MCF 10A (cell line): ENCODE data around the gene PHF21A. TPM values are rescaled to one million over a fixed set of nuclear protein-coding genes. Genes with fewer than 3 reads are reported as not detected.

Experiments
- BruUV-seq: library from RNA; stranded (reverse); fragments of 400-500 nt; replicated peaks from 2 replicates; lab custom pipeline; 2021; lab: Mats Ljungman, UMichigan
- CTCF ChIA-PET: fragments of 300-600 bp; sonication (Branson Sonifier 250); formaldehyde crosslinking; extraction: SDS; loops from one replicate; lab custom pipeline; 2021; ENCODE audit warnings: antibody characterized with exemption, inconsistent platforms; lab: Yijun Ruan, JAX
- POLR2A ChIA-PET: fragments of 300-600, 350-650 bp; sonication (Branson Sonifier 250); formaldehyde crosslinking; extraction: SDS; loops from one replicate; lab custom pipeline; 2020; ENCODE audit warnings: antibody characterized with exemption, inconsistent platforms; lab: Yijun Ruan, JAX
- DNase-seq: peaks from one replicate; pipeline ENCODE4 v3.0.0-alpha.2; 2018; ENCODE audit not compliant: unreplicated experiment
- H3K27ac Mint-ChIP-seq: one replicate; pipeline ENCODE4 v1.8.0; 2022; ENCODE audit warnings: mild to moderate bottlenecking, low read depth, mixed read lengths; ENCODE audit not compliant: unreplicated experiment
- H3K27me3 Mint-ChIP-seq: one replicate; pipeline ENCODE4 v1.8.0; 2022; ENCODE audit warnings: mixed read lengths; ENCODE audit not compliant: insufficient read depth, unreplicated experiment
- H3K36me3 Mint-ChIP-seq: one replicate; pipeline ENCODE4 v1.8.0; 2022; ENCODE audit warnings: mild to moderate bottlenecking, moderate library complexity, mixed read lengths; ENCODE audit not compliant: insufficient read depth, unreplicated experiment
- H3K4me1 Mint-ChIP-seq: one replicate; pipeline ENCODE4 v1.8.0; 2022; ENCODE audit warnings: mixed read lengths; ENCODE audit not compliant: insufficient read depth, unreplicated experiment
- H3K4me3 Mint-ChIP-seq: one replicate; pipeline ENCODE4 v1.8.0; 2022; ENCODE audit warnings: mild to moderate bottlenecking, moderate library complexity, mixed read lengths; ENCODE audit not compliant: unreplicated experiment
- H3K9me3 Mint-ChIP-seq: one replicate; pipeline ENCODE4 v1.8.0; 2022; ENCODE audit warnings: mixed read lengths; ENCODE audit not compliant: unreplicated experiment
- intact Hi-C: fragments of 100-400 bp; cut with micrococcal nuclease; formaldehyde crosslinking; loops from 2 replicates; pipeline ENCODE4 v1.14.1; 2022
- total RNA-seq: library from RNA; stranded (reverse); gene quantifications from 2 replicates; pipeline ENCODE4 v1.2.3, GENCODE V29; 2022
- TF ChIP-seq, protein P1 (sequence below): fragments of 200-600 bp; IDR thresholded peaks from one replicate; pipeline ENCODE4 v1.8.0; 2022; ENCODE audit warnings: antibody characterized with exemption, mild to moderate bottlenecking; ENCODE audit not compliant: unreplicated experiment

The PHF21A gene
- total RNA-seq, 1 experiment from 2014 or later = 37.6 TPM

DNA sequence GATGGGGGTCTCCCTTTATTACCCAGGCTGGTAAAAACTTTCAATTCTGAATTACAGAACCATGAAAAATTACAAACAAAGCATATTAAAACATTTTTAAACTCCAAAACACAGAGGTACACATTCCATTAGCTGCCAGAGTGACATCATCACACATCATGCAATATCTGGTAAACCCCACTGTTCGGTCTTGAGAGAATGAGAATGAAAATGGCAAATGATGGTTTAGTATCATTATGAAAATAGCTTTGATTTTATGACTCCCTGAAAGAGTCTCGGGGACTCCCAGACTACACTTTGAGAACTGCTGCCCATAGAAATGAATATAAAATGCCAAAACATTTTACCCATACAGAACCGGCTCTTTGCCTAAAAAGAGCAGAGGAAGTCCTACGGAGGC, 180.0 kb downstream of the PHF21A start:
- DNase-seq = no peak
- CTCF ChIA-PET = interaction anchor here (1.0 to 1.5 kb wide), 3 partner anchors 23 to 69 kb away, joined by 3 to 4 read pairs (median 3); no protein-coding TSS in a partner anchor
- Mint-ChIP-seq H3K27ac (no peak overlapping the region), H3K4me1 (no peaks in the 10 kb centered on the region), H3K4me3 (no peak overlapping the region), H3K9me3 (no peaks in the 10 kb centered on the region), H3K27me3 (no peaks in the 10 kb centered on the region), H3K36me3 (peaks cover 56% of the 10 kb centered on the region)
- BruUV-seq = no TSS peak
- intact Hi-C loops = no loop called here
- TF ChIP-seq, protein P1, sequence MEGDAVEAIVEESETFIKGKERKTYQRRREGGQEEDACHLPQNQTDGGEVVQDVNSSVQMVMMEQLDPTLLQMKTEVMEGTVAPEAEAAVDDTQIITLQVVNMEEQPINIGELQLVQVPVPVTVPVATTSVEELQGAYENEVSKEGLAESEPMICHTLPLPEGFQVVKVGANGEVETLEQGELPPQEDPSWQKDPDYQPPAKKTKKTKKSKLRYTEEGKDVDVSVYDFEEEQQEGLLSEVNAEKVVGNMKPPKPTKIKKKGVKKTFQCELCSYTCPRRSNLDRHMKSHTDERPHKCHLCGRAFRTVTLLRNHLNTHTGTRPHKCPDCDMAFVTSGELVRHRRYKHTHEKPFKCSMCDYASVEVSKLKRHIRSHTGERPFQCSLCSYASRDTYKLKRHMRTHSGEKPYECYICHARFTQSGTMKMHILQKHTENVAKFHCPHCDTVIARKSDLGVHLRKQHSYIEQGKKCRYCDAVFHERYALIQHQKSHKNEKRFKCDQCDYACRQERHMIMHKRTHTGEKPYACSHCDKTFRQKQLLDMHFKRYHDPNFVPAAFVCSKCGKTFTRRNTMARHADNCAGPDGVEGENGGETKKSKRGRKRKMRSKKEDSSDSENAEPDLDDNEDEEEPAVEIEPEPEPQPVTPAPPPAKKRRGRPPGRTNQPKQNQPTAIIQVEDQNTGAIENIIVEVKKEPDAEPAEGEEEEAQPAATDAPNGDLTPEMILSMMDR = no peak
- POLR2A ChIA-PET = interaction anchor here (0.7 to 1.1 kb wide), 3 partner anchors 9 to 23 kb away, joined by 3 to 4 read pairs (median 4); partner anchors contain the start of gene PEX16

DNA sequence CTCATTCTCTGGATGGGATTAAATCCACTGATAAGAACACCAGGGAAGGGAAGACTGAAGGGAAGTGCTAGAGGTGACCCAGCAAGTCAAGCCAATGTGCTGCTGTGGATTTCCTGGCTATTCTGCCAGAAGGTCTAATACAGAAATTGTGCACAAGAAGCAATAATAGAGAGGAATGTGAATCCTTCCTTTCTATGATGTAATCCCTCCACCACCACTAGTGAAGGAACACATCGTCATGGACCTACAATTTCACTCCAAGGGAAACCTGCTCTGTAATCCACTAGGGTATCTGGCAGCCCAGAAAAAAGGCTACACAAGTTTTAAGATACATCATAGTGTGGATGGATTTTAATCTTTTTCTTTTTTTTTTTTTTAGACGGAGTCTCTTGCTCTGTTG, 181.4 kb downstream of the PHF21A start:
- Mint-ChIP-seq H3K9me3 (no peaks in the 10 kb centered on the region), H3K4me1 (no peaks in the 10 kb centered on the region), H3K36me3 (peaks cover 56% of the 10 kb centered on the region)

DNA sequence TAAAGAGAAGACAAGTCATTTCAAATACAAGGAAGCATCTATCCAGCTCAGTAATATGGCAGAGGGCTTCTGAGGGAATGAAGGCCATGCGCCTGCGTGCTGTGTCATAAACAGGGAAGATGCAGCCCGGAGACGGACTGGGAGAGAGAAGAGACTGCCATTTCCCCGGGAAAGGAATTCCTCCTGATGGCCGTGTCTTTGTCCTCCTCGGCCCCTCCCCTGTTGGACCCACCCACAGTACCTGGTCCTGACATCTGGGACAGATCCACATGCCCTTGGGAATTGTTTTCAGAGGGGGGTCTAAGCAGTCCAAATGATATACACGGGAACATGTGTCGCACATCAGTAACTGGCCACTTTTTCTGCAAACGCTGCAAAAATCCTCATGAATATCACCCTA, 183.3 kb downstream of the PHF21A start:
- DNase-seq = no peak
- BruUV-seq = no TSS peak
- Mint-ChIP-seq H3K4me1 (no peaks in the 10 kb centered on the region), H3K36me3 (peaks cover 59% of the 10 kb centered on the region), H3K4me3 (no peak overlapping the region), H3K27ac (no peak overlapping the region), H3K9me3 (no peaks in the 10 kb centered on the region), H3K27me3 (no peaks in the 10 kb centered on the region)
- POLR2A ChIA-PET = no interaction called here
- CTCF ChIA-PET = no interaction called here
- intact Hi-C loops = no loop called here
- TF ChIP-seq, protein P1 = no peak

More for the DNA sequence above, 181.4 kb downstream of the PHF21A start:
- DNase-seq = no peak
- Mint-ChIP-seq H3K27ac (no peak overlapping the region), H3K4me3 (no peak overlapping the region), H3K27me3 (no peaks in the 10 kb centered on the region)
- intact Hi-C loops = no loop called here
- ChIA-PET CTCF (interaction anchor here (0.6 kb wide), 1 partner anchor 84 kb away, joined by 3 read pairs; no protein-coding TSS in a partner anchor), POLR2A (no interaction called here)
- BruUV-seq = no TSS peak
- TF ChIP-seq, protein P1 = no peak

DNA sequence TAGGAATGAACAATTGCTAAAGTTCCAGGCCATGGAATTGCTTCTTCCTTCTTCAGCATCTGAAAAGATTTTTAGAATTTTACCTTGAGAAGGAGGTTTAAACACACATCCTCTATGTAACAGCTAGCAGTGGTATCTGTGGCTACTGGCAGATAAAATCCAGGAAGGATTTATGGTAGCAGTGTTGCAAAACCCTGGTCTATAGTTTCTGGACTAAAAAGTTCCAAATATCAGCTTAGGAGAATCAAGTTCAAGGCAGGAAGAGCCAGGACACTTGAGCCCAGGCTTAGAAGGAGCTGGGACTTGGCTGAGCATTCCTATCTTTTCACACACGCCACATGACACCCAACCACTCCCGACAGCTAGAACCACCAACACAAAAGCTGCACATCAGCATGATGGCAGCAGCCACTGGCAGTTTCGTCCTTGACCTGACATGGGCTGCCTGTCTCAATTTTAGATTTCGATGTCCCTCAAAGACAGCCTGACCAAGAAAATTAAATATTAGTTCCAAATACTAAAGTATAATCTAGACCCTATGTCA, 184.7 kb downstream of the PHF21A start:
- DNase-seq = no peak
- ChIA-PET POLR2A (interaction anchor here (1.1 to 1.5 kb wide), 2 partner anchors 15 to 19 kb away, joined by 3 to 6 read pairs; partner anchors contain the start of gene PEX16), CTCF (interaction anchor here (0.5 to 2.7 kb wide), 3 partner anchors 29 to 190 kb away, joined by 3 to 11 read pairs (median 3); no protein-coding TSS in a partner anchor)
- intact Hi-C loops = no loop called here
- no peaks in the 10 kb centered on the region for H3K9me3 Mint-ChIP-seq
- H3K27ac Mint-ChIP-seq = no peak overlapping the region
- no peaks in the 10 kb centered on the region for H3K27me3 Mint-ChIP-seq
- BruUV-seq = no TSS peak
- H3K4me3 Mint-ChIP-seq = no peak overlapping the region
- TF ChIP-seq, protein P1 = no peak
- peaks cover 3% of the 10 kb centered on the region for H3K4me1 Mint-ChIP-seq
- H3K36me3 Mint-ChIP-seq = peaks cover 61% of the 10 kb centered on the region
